ENCODE results near the gene KLF11.

Gene KLF11

DNA sequence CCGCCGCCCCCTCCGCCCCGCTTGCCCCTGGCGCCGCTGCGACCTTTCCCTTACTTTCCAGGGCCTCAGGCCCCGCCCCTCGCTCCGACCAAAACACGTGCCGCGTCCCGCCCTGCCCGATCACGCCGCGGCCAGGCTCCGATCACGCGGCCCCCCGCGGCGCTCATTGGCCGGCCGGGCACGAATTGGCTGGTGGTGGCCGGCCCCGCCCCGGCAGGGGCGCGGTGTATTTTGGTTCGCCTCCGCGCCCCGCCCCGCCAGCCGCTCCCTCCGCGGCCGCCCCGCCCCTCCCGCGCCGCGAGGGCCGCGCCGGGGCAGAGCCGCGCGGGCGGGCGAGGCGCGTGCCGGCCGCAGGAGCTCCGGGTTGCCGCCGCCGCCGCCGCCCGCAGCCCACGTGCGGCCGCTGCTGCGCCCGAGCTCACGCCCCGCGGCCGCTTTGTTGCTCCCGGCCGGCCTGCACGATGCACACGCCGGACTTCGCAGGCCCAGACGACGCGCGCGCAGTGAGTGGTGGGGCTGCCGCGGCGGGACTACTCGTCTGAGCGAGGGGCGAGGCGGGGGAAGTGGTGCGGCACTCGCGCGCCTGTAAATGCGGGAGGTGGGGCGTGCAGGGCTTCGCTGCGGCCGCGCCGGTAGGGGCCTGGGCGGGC lies at the start of gene KLF11:
Gene KLF11, plus strand, starts transcription at position 295 of the 650 bp plus-strand sequence. Its CDS starts 167 bp downstream, at position 462.
- DNase-seq (ENCODE audit: low spot score): peak; percentile 87

DNA sequence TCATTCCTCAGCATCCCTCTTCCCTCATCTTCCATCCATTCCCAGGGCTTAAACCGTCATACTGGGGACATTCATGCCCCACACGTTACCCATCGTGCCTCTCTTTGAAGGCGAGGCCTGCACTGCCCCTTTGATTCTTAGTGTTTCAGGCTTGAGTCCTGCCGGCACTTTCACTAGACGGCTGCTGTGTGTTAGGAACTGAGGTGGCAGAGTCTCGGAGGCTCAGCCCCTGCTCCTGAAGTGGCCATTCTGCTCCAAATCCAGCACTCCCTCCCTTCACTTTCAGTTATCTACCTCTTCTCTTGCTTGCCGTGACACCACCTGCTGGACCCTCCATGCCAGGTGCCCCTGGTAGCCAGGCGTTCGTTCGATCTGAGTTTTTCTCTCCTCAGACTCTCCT lies 48.9 kb upstream of the KLF11 start:
- DNase-seq (ENCODE audit: low spot score): no peak

DNA sequence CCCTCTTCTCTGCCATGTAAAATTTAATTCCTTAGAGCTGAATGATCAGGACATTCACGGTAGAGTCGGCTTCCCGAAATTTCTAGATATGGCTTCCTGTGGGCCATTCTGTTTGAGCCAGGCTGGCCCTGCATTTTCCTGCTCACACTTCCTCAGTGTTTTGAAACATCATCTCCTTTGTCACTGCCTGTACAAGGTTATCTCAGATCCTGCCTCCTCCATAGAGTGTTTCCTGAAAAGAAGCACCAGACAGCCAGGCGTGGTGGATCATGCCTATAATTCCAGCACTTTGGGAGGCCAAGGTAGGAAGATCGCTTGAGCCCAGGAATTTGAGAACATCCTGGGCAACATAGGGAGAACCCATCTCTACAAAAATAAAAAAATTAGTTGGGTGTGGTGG lies 48.3 kb upstream of the KLF11 start:
- no peak for DNase-seq (ENCODE audit: low spot score)

DNA sequence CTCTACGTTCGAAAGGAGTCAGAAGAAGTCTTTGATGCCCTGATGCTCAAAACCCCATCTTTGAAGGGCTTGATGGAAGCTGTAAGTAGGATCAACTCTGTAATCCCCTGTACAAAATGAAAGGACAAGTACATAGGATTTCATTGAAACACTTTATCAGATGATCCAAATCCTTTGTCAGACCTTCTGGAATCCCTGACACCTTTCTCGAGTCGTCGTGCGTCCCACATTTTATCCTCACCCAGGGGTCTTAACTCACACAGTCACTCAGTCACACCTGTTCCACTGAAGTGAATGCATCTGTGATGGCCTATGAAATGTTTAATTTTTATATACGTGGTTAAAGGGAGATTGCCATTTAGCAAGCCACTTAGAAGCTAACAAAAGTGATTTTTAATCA lies 47.0 kb upstream of the KLF11 start:
- DNase-seq (ENCODE audit: low spot score): no peak

DNA sequence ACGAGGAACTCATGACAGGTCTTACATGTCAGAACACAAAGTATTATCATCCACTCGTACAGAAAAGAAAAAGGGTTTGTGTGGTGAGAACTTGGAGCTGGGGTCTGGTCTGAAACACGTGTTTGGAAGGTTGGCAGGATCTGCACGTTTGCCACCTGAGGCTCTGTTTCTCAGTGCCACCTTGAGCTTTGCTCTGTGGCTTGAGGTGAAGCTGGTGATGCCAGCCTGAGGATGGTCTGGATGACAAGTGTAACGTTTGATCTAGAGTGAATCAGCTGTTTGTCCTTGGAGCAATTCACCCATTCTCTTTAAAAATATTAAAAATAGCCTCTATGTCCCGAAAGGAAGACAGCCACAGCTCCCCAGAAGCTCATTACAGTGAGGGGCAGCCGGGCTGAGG lies 45.4 kb upstream of the KLF11 start:
- DNase-seq (ENCODE audit: low spot score): no peak

DNA sequence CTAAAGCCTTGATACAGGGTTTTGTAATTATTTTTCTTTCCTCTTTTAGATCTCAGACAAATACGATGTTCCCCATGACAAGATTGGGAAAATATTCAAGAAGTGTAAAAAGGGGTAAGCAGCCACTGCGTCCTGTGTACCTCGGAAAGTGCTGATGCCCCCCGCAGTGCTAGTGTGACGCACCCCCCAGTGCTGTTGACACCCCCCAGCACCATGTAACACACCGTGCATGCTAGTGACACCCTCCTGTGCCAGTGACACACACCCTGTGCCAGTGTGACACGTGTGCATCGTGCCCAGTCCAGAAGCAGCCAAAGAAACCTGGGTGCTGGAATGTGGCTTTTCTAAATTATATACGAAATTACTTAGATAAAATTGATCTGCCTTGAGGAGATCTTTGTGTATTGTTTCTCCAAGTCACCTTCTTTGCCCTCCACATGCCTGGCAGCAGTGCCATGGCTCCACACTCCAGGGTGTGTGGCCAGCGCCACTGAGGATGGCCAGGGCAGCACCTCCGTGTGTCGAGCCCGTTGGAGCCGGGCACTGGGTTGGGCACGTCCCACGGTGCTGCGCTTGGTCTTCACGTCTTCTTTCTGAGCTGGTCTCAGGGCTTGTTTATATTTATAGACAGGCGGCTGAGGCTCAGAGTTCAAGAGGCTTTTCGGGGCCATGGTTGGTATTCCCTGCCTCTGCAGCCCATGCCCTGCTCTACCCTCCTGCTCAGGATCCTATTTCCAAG lies 44.3 kb upstream of the KLF11 start:
- no peak for DNase-seq (ENCODE audit: low spot score)

DNA sequence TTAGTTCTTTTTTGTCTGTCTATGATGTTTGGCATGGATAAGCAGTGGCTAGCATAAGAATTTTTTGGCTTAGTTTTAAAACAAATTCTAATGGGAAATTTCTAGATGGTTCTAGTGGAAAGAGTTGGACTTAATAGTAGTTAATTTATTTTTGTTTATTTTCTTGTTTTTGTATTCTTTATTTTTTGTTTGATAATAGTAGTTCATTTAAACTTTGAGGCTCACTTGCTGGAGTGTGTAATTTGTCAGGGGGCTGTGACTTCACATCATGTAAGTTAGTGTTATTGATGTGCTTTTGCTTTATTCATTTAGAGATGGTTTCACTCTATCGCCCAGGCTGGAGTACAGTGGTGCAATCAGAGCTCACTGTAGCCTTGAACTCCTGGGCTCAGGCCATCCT lies 43.7 kb upstream of the KLF11 start:
- DNase-seq (ENCODE audit: low spot score): no peak

DNA sequence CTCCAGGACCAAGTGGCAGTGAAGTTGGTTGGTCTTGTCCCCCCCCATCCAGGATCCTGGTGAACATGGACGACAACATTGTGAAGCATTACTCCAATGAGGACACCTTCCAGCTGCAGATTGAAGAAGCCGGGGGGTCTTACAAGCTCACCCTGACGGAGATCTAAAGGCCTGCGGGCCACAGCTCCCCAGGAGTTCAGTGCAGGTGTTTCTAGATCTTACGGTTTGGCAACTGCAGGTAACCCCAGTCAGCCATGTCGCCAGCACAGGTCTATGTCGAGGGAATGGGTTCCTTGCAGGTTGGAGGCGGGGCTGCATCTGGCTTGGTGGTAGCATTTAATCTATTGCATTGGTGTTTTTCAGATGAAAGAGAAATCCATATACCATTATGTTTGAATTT lies 42.8 kb upstream of the KLF11 start:
- DNase-seq (ENCODE audit: low spot score): no peak

DNA sequence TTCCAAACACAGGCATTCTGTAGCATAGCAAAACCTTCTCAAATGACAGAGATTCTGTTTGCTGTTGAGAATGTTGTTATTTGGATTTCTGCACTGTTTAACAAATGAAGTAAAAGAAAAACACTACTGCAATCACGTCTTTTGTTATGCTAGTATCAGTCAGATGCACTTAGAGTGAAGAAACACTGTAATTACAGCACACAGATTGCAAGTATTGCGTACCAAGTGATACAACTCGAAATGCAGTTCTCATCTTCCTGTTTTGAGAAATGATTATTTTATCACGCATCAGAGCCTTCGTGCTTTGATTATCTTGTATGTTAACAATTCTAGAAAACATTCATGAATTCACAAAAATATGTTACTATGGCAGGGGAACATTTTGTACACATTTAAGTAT lies 41.8 kb upstream of the KLF11 start:
- DNase-seq (ENCODE audit: low spot score): no peak

DNA sequence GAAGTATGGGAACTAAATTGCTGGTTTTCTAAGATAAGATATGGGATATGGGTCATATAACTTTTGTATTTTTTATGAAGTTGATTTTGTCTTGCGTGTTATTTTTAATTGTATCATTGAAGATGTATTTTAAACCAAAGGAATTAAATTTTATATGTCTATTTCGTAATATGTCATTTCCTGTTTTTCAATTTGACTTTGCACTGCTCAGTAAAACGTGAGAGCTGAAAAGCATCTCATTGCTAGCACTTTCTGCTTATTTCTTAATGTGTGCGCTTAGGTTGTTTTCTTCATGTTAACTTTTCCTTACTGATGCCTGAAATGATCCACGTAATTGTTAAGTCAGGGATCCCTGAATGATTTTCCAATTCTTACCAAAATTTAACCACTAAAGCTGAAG lies 41.2 kb upstream of the KLF11 start:
- no peak for DNase-seq (ENCODE audit: low spot score)

DNA sequence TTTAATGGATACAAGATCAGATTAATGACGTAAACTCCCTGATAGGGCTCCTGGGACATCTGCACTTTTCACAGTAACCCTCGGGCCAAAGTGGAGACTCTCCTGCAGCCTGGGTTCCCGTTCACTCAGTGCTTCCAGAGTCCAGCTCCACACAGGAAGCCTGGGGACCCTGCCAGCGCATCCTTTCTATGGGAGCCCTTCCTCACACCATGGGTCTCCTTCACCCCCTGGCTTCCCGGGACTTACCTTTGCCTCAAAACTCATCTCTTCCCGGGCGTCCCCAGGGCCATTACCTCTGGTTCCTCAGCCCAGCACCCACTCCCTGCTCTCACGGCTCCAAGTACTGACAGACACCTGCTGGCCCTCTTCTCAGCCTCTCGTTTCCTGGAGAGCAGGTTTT lies 40.7 kb upstream of the KLF11 start:
- no peak for DNase-seq (ENCODE audit: low spot score)

DNA sequence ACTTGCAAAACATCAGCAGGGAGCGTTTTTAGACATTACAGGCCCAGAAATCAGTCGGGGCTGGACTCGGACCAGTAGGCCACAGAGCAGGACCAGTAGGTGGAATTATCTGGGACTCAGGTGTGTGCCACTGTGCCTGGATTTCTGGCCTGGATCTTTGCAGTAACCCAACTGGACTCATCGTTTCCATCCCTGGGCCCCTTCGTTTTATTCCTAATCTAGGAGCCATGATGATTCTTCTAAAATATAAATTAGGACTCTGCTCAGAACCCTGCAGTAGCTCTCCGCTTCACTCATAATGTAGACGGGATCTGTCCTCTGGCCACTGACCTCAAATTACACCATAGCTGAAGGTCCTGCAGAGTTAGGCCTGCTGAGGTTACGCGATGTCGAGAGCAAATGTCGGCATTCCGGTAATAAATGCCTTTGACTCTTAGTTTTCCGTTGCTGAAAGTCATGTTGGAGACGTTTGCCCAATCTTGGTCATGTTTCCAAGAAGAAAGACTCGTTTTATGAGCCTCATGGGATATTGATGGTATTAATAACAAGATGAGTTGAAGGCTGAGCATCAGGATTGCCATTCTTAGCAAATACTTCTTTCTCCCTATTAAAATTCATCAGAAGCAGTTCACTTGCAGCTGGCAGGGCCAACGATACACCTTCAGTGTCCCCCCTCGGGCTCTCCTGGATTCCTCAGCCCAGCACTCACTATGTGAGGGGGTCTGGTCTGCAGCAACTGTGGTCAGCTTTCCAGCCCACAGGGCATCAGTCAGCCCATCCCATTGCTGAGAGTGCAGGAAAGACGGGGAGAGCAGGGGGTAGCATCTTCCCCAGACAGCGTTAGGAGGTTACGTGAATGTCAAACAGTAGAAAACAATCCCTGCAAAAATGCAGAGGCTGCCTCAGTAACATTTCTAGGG lies 39.9 kb upstream of the KLF11 start:
- DNase-seq (ENCODE audit: low spot score): no peak

DNA sequence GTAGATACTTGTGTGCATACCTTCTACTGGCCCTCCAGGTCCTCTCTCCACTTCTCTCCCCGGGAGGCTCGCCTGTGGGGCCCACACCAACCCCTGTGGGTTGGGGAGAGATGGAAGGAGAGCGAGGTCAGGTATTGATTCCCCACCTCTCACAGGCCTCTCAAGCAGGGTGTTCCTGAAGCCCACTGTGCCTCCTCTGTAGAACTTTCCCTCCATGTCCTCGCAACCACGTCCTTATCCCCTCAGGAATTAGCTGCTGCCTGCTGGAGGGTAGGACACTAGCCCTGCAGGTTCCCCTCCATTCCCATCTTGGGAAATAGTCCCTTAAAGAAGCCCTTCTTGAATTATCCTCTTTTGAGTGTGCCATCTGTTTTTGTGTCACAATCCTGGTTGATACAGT lies 38.9 kb upstream of the KLF11 start:
- DNase-seq (ENCODE audit: low spot score): no peak

DNA sequence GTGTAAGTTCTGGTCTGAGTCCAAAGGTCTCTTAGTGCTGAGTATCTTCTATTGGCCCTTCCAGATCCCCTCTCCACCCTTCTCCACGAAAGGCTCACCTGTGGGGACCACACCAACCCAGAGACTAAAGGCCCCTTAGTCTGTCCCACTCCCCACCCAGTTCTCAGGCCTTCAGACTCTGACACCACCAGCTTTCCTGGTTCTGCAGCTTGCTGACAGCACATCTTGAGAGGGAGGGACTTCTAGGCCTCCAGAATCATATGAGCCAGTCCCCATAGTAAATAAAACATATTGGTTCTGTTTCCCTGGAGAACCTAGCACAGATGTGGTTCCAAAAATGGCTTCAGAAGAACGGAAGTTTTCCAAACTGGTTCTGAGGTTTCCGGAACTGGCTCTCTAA lies 38.5 kb upstream of the KLF11 start:
- no peak for DNase-seq (ENCODE audit: low spot score)

DNA sequence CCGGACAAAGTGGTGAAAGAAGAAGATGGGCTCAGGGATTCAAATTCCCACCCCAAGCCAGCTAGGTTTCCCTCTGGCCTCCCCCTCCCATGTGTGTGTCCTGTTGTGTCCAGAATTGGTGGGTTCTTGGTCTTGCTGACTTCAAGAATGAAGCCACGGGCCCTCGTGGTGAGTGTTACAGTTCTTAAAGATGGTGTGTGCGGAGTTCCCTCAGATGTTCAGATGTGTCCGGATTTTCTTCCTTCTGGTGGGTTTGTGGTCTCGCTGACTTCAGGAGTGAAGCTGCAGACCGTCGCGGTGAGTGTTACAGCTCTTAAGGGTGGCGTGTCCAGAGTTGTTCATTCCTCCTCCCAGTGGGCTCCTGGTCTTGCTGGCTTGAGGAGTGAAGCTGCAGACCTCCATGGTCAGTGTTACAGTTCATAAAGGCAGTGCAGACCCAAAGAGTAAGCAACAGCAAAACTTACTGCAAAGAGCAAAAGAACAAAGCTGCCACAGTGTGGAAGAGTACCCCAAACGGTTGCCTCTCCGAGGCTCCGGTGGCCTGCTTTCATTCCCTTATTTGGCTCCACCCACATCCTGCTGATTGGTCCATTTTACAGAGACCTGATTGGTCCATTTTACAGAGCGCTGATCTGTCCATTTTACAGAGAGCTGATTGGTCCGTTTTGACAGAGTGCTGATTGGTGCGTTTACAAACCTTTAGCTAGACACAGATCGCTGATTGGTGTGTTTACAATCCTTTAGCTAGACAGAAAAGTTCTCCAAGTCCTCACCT lies 37.7 kb upstream of the KLF11 start:
- no peak for DNase-seq (ENCODE audit: low spot score)

DNA sequence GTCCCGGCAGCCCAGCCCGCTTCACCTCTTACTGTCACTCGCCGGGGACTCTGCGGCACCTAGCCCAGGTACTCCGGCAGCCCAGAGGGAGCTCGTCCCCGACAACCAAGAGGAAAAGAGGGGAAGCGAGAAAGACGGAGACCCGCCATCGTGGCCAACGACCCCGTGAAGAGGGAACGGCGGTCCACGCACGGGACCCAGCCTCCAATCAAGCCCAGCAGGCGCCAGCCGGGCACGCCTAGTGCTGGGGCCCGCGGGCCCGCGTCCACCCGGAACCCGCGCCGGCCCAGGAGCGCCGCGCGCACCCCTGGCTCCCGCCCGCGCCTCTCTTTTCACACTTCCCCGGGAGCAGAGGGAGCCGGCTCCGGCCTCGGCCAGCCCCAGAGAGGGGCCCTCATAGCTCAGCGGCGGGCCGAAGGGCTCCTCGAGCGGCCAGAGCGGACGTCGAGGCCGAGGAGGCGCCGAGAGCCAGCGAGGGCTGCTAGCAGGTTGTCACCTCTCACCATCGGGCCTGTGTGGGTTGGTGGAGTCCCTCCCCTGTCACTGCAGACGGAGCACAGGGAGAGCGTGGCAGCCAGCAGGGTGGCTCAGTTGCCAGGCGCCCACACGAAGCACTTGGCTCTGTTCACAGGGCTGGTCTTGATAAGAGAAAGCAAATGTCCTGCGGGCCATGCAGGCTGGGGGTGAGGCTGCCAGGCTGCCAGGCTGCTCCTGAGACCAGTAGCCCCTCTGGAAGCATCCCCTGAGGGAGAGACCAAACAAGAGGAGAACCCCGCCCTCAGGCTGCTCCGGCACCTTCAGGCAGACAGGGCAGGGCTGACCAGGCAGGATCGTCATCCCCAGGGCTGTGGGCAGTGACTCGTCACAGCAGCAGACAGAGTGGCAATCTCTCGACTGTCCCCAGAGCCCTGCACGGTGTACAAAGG lies 36.9 kb upstream of the KLF11 start:
- DNase-seq (ENCODE audit: low spot score): no peak

DNA sequence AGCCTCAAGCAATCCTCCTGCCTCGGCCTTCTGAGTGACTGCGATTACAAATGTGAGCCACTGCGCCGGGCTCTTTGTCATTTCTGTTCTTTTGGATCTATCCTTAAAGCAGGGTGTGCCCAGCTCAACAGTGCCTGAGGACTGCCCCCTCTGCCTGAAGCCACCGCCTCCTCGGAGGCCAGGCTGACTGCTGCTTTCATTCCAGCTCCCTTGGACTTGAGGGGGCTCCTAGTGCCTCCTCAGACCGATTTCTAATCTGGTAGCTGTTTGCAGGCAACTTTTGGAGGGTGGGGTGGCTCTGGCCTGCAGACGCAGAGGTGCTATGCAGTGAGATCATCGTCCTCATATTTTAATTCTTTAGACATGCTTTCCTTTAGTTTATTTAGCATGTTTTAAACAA lies 35.9 kb upstream of the KLF11 start:
- DNase-seq (ENCODE audit: low spot score): no peak

DNA sequence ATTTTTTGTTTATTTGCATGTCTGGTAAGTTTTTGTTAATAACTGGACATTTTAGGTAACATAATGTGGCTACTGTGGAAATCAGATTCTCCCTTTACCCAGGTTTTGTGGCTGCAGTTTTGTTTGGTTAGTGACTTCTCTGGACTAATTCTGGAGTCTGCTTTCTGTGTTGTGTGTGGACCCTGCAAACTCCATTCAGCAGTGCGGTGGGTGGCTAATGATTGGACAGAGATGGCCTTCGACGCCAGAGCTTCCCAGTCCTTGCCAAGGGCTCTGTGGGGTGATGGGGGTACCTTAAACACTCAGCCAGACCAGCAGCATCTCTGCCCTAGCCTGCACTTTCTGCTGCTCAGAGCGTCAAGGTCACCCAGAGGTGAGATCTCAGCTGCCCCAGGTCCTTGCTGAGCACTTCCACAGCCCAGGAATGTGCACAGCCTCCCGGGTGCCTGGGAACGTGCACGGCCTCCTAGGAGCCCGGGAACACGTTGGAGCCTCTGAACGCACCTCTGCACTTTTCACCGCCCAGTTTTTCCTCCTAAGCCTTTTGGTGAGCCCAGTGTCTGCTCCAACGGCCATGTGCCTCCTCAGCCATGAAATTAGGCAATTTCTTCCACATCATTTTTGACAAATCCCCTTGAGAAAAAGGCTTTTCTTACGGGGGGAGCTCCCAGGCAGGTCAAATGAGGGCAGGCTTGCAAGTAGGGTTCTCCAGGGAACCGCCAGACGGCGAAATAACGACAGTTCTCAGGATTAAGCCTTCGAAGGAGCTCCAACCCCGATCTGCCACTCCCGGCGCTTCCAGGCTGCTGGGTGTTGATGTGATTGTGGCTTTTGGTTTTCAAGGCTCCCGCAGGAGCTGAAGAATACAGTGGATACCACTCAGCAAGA lies 35.2 kb upstream of the KLF11 start:
- no peak for DNase-seq (ENCODE audit: low spot score)

DNA sequence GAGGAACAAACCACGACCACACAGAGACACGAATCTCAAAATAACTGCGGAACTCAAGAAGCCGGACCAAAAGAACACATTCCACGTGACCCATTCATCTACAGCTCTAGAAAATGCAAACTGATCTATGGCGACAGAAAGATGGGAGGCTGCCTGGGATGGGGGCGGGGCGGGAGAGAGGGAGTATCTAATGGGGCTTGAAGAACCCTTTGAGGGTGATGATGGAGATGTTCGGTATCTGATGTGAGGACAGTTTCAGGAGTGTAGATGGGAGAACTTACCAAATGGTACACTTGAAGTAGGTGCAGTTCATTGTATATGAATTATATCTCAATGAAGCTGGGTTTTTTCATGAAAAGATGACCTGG lies 34.6 kb upstream of the KLF11 start:
- DNase-seq (ENCODE audit: low spot score): no peak

DNA sequence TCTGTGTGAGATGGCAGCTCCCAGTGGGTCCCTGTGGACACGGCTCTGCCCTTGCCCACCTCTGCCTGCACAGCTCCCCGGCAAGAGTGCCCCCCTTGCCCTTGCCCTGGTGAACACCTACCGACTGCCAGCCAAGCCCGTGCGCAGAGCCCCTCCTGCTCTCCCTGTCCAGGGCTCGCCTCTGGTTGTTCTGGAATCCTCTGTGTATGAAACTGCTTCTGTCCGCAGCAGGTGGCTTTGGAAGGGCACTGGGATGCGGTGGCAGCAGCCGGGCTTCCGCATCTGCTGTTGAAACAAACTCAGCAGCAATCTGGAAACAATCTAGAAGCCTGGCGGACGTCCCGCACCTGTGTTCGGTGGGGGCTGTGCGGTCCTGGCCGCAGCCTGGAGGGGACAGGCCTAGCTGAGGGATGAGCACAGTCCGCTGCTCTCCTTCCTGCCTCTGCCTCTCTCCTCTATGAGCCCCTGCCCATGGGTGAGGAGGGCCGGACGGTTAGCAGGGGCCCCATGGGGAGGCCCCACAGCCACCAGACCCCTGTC lies 34.0 kb upstream of the KLF11 start:
- no peak for DNase-seq (ENCODE audit: low spot score)
